HG02798 (cell line): ENCODE measurements around the gene HSF2BP.
A peak's percentile ranks its signal among the peaks of the same experiment; 100 is the strongest.
"Not testable (repeated sequence)": the region's sequence is repeated elsewhere in the genome, so short reads cannot be mapped to it uniquely, and the experiment has no call there.

Source experiments
- ATAC-seq: cut with Tn5 transposase; IDR thresholded peaks from one replicate; pipeline ENCODE4 v1.9.1; 2021; ENCODE audit warnings: mild to moderate bottlenecking; ENCODE audit not compliant: unreplicated experiment, poor library complexity

Gene HSF2BP

DNA sequence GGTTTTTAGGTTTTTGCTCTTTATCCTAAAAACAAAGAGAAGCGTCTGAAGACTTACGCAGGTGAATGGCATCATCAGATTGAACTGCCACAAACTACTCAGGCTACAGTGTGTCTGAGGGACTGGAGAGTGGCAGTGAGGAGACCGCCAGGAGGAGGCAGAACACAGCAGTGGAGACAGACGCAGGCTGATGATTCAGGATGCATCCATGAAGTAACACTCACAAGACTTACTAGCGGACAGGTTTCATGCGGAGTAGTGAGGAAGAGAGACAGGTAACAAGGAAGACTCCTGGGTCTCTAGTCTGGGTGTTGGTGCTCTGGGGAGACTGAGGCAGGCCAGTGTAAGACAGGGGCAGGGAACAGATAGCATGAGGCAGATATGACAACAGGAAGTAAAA lies 5.7 kb downstream of the HSF2BP start:
- no peak for ATAC-seq

DNA sequence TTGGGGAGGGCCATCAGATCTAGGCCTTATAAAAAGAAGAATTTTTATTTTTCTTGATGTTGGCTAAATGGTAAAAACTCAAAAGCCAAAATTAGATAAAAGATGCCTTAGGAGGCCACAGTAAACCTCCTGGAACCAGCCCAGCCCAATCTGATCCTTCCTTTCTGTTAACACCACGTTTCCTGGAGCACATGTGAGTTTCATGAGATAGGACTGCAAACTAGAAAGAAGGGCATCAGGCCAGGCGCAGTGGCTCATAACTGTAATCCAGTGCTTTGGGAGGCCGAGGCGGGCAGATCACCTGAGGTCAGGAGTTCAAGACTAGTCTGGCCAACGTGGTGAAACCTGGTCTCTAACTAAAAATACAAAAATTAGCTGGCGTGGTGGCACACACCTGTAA lies 6.7 kb downstream of the HSF2BP start:
- ATAC-seq, result no peak

DNA sequence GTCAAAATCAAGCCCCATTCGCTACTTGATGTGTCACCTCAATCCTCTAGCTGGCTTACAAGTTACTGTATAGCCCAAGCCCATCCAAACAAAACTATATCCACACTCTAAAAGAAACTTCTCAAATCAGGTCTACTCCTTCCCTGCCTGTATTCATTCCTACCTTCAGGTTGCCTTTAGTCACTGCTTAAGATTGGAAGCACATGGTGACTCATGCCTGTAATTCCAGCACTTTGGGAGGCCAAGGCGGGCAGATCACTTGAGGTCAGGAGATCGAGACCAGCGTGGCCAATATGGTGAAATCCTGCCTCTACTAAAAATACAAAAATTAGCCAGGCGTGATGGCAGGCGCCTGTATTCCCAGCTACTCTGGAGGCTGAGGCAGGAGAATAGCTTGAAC lies 7.4 kb downstream of the HSF2BP start:
- not testable (repeated sequence) for ATAC-seq

DNA sequence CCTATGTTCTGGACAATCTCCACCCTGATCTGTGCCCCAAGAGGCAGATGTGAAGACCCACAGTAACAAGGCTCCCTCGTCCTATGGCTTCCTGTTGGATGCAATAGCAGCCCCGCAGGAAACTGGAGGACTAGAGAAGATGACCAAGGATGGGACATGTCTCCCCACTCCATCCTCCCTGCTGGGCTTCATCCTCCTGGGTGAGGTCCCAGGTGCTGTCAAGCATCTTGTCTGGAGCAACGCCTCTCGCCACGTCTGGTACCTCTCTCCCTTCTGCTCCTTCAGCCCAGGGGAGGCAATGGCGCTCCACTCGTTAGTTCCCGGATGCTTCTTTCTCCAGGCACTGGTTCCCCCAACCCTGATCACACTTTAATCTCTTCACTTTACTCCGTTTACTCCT lies 11.1 kb downstream of the HSF2BP start:
- ATAC-seq, result no peak

DNA sequence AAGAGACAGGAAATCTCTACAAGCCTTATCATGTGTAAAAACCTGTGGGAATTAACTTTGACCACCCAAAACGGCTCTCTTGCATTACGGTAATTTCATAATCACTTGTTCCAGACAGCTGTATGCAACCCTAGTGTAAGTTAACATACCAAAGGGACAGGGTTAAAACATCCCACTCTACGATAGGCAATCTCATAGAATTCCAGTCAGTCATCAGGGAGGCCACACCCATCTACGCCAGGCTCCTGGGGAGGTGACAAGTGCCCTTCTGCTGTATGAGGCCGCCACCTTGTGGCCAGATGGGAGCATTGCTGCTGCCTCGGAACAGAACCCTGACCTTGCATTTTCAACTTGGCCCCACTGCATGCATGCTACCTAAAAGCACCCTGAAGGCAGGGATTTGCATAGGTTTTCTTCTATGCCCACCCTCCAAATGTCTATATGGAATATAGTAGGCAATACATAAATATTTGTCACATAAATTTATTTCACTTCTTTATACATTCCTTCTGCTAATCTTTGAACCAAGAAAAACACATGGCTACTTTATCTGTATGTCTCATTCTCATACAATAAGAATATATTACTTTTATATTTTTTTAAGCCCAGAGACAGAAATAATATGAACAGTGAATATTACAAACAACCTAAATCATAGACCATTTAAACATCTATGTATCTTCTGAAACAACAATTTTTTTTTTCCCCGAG lies 12.6 kb downstream of the HSF2BP start:
- ATAC-seq, result peak; percentile 89

DNA sequence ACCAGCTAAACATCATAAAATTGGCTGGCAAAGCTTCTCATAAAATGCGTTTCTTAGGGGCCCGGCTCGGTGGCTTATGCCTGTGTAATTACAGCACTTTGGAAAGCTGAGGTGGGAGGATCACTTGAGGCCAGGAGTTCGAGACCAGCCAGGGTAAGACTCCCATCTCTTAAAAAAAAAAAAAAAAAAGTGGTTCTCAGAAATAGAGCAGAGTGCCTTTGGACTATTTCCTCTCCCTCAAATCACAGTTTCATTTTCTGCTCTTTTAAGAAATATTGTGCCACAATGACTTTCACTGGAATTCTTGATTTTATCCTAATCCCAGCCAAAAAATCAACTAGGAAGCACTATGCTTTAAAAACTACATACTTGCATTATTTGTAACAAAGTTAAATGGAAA lies 13.3 kb downstream of the HSF2BP start:
- no peak for ATAC-seq

DNA sequence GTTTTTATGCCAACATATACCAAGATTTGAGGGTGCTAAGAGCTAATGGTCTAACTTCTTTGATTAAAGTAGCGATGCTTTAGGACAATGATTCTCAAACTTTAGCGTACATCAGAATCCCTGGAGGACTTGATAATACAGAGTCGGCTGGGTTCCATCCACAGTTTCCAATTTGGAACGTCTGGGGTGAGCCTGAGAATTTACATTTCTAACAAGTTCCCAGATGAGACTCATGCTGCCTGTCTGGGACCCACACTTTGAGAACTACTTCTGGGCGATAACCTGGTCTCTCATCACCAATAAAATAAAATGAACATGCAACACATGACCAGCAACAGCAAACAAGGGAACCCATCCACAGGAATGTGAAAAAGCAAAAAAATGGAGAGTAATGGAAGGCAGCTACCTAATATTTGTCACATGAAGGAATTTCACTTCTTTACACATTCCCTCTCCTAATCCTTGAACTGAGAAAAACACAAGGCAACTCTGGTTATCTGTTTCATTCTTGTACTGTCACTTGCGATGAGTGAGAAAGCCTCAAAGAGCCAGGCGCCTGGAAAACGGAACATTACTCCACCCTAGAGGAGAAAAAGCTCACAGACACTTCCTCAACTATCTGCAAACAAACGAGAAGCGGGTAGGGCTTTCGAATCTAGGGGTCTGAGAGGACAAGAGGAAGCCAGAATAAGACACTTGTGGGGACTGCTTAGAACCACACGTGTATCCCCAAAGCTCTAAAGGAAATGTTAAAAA lies 14.0 kb downstream of the HSF2BP start:
- ATAC-seq, result no peak

DNA sequence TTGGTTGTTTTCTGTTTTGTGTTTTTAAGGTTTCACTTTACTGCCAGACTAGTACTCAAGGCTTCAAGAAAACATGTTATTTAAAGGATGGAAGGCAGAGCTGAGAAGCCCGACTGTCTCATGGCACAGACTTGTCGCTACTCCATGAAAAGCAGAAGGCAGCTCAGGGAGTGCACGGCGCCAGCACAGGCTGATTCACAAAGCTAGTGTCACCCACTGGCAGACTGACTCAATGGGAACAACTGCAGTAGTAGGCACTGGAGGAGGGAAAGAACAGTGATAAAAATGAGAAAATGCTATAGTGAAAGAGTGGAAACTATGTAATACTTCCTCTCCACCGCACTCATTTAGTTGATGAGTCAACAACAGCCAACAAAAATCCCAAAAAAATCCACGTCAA lies 14.7 kb downstream of the HSF2BP start:
- ATAC-seq, result no peak

DNA sequence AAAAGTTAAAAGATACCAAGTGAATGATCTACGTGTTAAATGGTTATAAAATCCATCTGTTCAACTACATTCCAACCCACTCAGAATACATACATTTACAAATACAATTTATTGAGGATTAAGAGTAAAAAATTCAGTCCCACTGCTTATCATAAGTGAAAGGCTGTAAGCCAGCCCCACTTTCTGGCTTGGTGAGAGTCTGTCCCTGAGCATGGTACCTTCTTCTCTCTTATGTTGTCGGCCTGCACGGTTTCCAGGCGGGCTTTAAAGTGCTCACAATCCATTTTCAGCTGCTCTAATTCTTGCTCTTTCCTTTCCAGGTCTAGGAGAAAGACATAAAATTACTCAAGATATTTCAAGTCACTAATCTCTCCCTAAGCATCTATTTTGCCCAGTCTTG lies 15.2 kb downstream of the HSF2BP start:
- ATAC-seq, result no peak

DNA sequence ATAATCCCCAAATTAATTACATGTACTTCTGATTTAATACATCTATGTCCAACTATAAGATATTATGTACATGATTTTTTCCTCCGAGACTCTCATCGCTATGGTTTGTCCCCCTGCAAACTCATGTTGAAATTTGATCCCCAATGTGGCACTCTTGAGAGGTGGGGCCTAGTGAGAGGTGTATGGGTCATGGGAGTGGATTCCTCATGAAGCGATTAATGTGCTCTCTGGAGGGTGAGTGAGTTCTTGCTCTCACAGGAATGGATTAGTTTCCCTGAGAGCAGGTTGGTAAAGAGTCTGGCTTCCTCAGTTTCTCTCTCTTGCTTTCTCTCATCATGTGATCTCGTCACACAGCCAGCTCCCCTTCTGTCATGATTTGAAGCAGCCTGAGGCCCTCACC lies 16.1 kb downstream of the HSF2BP start:
- no peak for ATAC-seq

DNA sequence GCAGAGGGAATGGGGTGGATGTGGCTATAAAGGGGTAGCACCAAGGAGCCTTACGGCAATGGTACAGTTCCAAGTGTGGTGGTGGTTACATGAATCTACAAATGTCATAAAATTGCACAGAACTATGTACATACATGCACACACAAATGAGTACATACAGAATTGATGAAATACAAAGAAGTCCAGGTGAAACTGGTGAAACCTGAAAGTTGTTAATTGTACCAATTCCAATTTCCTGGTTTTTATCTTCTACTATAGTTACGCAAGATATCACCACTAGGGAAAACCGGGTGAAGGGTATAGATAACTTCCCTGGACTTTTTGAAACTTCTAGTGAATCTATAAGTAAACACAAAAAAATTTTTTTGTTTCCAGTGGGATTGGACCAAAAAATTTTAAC lies 18.9 kb downstream of the HSF2BP start:
- no peak for ATAC-seq

DNA sequence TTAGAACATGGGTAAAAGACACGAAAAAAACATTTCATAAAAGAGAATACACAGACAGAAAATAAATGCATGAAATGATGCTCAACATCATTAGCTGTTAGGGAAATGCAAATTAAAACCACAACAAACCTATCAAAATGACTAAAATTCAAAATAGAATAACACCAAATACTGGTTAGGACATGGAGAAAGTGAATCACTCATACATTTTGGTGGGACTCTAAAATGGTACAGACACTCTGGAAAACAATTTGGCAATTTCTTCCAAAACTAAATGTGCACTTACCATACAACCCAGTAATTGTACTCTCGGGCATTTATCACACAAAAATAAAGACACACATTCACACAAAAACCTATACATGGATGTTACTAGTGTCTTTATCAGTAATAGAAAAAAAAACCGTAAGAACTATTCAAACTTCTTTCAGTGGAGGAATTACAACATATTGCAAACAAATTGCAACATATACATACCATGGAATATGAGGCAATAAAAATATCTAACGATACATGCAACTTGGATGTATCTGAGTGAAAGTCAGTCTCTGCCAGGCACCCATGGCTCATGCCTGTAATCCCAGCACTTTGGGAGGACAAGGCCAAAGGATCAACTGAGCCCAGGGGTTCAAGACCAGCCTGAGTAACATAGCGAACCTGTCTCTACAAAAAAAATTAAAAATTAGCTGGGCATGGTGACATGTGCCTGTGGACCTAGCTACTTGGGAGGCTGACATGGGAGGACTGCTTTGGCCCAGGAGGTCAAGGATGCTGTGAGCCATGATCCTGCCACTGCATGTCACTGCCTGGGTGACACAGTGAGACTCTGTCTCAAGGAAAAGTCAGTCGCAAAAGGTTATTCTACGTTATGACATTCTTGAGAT lies 19.6 kb downstream of the HSF2BP start:
- ATAC-seq, result no peak

DNA sequence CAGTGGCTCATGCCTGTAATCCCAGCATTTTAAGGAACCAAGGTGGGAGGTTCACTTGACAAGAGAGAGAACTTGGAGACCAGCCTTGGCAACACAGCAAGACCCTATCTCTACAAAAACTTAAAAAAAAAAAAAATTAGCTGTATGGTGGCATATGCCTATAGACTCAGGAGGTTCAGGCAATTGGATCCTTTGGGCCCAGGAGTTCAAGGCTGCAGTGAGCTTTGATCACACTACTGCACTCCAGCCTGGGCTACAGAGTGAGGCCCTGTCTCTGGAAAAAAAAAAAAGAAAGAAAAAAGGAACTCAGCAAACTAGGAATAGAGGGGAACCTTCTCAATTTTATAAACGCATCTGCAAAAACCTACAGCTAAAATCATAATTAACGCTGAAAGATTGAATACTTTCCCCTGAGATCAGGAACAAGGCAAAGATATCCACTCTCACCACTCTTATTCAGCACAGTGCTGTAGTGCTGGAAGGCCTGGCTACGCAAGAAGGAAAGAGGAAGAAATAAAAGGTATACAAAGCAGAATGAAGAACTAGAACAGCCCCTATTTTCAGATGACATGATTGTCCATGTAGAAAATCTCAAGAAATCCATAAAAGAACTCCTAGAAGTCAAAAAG lies 21.6 kb downstream of the HSF2BP start:
- ATAC-seq, result no peak

DNA sequence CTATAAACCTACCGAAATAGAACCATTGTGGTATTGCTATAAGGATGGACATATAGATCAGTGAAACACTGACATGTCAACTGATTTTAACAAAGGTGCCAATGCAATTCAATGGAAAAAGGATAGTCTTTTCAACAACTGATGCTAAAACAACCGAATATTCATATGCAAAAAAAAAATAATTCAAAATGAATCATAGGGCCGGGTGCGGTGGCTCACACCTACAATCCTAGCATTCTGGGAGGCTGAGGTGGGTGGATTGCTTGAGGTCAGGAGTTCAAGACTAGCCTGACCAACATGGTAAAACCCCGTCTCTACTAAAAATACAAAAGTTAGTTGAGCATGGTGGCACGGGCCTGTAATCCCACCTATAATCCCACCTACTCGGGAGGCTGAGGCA lies 23.9 kb downstream of the HSF2BP start:
- ATAC-seq, result no peak

DNA sequence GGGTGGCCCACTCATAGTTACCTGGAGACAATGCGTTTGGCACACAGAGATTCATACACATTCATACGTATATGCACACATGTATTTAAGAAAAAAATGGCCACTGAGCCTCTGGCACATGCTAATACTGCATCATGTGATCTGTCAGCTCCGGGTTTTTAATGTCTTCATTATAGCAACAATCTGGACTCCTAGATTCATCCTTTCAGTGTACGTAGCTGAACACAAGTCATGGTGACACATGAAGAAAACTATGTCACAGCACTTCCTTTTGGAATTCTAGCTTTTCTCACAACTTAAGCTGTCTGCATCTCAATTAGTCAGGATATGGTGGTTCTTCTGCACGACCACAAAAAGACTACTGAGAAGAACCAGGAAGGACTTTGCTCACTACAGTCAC lies 24.7 kb downstream of the HSF2BP start:
- ATAC-seq, result no peak

DNA sequence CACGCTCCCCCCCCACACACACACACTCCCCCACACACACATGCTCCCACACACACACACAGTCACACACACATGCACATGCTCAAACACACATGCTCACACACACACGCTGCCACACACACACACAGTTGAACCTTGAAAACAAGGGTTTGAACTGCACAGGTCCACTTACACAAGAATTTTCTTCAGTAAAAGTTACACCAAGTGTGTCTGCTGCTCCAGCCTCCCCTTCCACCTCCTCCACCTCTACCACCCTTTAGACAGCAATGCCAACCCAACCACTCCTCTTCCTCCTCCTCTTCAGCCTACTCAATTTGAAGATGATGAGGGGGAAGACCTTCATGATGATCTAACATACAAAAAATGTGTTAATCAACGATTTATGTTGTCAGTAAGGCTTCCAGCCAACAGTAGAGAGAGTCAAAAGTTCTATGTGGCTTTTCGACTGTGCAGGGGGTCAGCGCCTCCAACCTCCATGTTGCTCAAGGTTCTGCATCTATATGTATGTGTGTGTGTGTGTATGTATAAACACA lies 26.8 kb downstream of the HSF2BP start:
- no peak for ATAC-seq

DNA sequence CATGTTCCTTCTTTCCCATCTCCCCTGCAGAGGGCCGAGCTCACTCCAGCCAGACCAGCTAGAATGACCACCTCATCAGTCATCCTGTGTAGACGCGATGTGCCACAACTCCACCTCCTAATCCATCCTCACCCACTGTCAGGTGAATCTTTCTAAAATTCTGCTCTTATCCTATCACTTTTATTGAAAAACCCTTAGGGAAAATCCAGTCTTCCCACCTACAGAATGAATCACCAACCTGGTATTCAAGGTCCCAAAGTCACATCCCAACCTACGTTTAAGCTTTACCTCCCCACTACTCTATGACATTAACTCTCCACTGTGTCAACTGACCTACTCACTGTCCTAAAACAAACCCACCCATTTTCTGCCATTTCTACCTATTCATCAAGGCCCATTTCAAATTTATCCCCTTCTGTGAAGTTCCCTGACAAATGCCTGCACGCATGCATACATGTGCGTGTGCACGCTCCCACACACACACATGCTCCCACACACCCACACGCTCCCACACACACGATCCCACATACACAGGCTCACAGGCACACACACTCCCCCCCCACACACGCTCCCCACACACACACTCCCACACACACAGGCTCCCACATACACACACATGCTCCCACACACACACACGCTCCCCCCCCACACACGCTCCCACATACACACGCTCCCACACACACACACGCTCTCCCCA lies 27.7 kb downstream of the HSF2BP start:
- ATAC-seq, result no peak

DNA sequence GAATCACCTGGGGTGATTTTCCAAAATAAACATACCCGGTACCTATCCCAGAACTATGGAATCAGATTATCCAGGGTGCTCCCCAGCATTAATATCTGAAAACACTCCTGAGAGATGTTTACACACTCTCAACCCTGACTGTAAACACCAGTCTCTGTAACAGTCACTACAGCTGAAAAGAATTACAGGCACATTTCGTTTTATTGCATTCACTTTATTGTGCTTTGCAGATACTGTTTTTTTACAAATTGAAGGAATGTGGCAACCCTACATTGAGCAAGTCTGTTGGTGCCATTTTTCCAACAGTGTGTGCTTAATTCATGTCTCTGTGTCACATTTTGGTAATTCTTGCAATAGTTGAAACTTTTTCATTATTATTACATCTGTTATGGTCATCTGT lies 31.8 kb downstream of the HSF2BP start:
- no peak for ATAC-seq

DNA sequence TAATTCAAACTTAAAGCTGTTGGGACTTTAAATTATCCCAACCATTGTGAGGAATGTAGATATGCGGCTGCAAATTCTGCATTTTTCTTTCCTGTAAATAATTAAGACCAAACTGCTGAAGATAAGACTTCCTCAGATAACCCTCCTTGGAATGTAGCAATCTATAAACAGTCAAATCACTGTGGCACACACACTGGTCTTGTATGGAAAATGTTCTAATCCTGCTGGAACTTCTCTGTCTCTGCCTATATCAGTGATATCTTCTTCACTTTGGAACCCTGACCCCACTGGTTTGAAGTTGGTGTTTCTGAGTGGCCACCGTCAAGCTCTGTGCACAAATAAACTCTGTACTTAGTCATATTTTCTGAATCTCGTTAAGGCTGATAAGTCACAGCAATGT lies 32.9 kb downstream of the HSF2BP start:
- ATAC-seq, result no peak

DNA sequence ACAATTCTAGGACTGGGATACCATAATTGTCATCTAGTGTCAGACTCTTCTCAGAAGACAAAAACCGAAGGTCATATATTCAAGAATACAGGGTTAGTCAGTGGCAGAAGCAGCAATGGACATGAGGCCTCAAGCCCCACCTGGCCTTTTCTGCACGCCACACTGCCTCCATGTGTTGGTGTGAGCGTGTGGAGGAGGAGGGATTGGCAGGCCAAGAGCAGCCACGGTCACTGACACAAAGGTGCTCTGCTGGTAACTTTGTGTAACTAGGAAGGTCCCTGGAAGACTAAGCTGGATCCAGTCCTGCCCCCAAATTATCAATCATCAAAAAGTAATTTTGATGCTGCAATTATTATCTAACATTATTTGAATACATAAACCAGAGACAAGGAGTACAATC lies 34.9 kb downstream of the HSF2BP start:
- ATAC-seq, result no peak
